Amniotic stem cell (primary cell): ENCODE results near the gene CDK14.

Source experiments
- DNase-seq: peaks from one replicate; lab custom pipeline; 2025; lab: John Stamatoyannopoulos, UW

The CDK14 gene

GRCh38 chr7:91005841-91006240 lies 409.7 kb downstream of the CDK14 start:
- DNase-seq: no peak

- no peak for DNase-seq
Measured at GRCh38 chr7:91007371-91007770, 411.2 kb downstream of the CDK14 start.

- no peak for DNase-seq
Measured at GRCh38 chr7:91013078-91013477, 417.0 kb downstream of the CDK14 start.

- DNase-seq: no peak
Measured at GRCh38 chr7:91019686-91020385, 423.7 kb downstream of the CDK14 start.

- no peak for DNase-seq
Measured at GRCh38 chr7:91020636-91021385, 424.7 kb downstream of the CDK14 start.

GRCh38 chr7:91021956-91022355 lies 425.8 kb downstream of the CDK14 start:
- no peak for DNase-seq

GRCh38 chr7:91025906-91026390 lies 429.8 kb downstream of the CDK14 start:
- DNase-seq: no peak

- no peak for DNase-seq
Measured at GRCh38 chr7:91029688-91030087, 433.6 kb downstream of the CDK14 start.

- DNase-seq: no peak
Measured at GRCh38 chr7:91030680-91031380, 434.7 kb downstream of the CDK14 start.

- DNase-seq: no peak
Measured at GRCh38 chr7:91031757-91032156, 435.6 kb downstream of the CDK14 start.

- no peak for DNase-seq
Measured at GRCh38 chr7:91033574-91033973, 437.5 kb downstream of the CDK14 start.

GRCh38 chr7:91034459-91035368 lies 438.6 kb downstream of the CDK14 start:
- DNase-seq: no peak

- DNase-seq: no peak
Measured at GRCh38 chr7:91039033-91039432, 442.9 kb downstream of the CDK14 start.

GRCh38 chr7:91041141-91041540 lies 445.0 kb downstream of the CDK14 start:
- DNase-seq: no peak

- DNase-seq: no peak
Measured at GRCh38 chr7:91041901-91042484, 445.9 kb downstream of the CDK14 start.

GRCh38 chr7:91043186-91043585 lies 447.1 kb downstream of the CDK14 start:
- DNase-seq: no peak

- DNase-seq: no peak
Measured at GRCh38 chr7:91043924-91044645, 448.0 kb downstream of the CDK14 start.

- DNase-seq: no peak
Measured at GRCh38 chr7:91045606-91046005, 449.5 kb downstream of the CDK14 start.

- no peak for DNase-seq
Measured at GRCh38 chr7:91046322-91047089, 450.4 kb downstream of the CDK14 start.

- no peak for DNase-seq
Measured at GRCh38 chr7:91047636-91048035, 451.5 kb downstream of the CDK14 start.
